NCI-H524 treated with DMSO at 0.1 percent for 48 hours (cell line): Measurements from ENCODE around the gene UQCC3.
A peak's percentile ranks its signal among the peaks of the same experiment; 100 is the strongest.
"Not testable (repeated sequence)": the region's sequence is repeated elsewhere in the genome, so short reads cannot be mapped to it uniquely, and the experiment has no call there.

Experiments
- DNase-seq: peaks from one replicate; lab custom pipeline; 2025; lab: John Stamatoyannopoulos, UW

UQCC3 gene, protein sequence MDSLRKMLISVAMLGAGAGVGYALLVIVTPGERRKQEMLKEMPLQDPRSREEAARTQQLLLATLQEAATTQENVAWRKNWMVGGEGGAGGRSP

DNA sequence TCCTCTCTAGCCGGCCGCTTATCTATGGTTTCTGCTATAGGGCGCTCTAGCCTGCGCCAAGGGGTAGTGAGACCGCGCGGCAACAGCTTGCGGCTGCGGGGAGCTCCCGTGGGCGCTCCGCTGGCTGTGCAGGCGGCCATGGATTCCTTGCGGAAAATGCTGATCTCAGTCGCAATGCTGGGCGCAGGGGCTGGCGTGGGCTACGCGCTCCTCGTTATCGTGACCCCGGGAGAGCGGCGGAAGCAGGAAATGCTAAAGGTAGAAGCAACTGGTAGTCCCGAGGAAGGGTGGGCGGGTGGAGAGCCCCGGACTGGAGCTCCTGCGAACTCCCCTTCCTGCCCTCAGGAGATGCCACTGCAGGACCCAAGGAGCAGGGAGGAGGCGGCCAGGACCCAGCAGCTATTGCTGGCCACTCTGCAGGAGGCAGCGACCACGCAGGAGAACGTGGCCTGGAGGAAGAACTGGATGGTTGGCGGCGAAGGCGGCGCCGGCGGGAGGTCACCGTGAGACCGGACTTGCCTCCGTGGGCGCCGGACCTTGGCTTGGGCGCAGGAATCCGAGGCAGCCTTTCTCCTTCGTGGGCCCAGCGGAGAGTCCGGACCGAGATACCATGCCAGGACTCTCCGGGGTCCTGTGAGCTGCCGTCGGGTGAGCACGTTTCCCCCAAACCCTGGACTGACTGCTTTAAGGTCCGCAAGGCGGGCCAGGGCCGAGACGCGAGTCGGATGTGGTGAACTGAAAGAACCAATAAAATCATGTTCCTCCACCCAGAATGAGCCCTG, at the start of gene UQCC3, which contains the start of gene LBHD1:
UQCC3 (plus strand) TSS at position 66 of the 782 bp plus-strand sequence; CDS start at position 139, 73 bp downstream.
LBHD1 (minus strand) TSS at position 660 of the 782 bp plus-strand sequence. CDS start 2,236 bp downstream, outside the sequence.
- peak; percentile 23 for DNase-seq

DNA sequence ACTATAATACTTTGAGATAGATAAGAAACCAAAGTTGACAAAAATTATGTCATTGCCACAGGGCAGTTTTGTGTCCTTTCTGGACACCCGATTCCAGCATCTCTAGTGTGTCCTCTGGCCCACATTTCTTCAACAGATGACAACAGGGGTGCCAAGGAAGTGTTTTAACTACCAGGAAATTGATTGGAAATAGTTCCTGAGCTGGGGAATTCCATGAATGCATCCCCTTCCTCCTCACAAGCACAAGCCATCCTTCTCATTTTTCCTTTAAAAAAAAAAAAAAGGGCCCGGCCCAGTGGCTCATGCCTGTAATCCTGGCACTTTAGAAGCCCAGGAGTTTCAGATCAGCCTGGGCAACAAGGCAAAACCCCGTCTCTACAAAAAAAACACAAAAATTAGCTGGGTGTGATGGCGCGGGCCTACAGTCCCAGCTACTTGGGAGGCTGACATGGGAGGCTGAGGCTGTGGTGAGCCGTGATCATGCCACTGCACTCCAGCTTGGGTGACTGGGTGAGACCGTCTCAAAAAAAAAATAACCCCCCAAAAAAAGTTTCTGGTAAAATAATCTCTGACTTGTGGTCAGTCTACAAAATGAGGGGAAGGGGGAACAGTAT, 48.9 kb upstream of the UQCC3 start:
- DNase-seq, result no peak

DNA sequence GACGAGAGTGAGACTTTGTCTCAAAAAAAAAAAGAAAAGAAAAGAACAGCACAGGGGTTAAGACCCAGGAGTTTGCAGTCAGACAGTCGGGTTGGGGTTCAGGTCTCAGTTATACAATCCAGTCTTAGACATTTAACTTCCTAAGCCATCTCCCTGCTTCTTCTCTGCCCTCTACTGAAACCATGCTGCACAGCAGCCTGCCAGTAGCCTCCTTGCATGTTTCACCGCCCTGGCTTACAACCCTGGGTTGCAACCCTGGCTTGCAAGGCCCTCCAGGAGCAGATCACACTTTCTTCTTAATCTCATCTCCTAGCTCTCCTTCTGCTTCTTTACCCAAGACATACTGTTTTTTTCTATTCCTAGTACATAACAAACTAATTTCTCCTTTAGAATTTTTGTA, 43.8 kb upstream of the UQCC3 start:
- DNase-seq, result no peak

DNA sequence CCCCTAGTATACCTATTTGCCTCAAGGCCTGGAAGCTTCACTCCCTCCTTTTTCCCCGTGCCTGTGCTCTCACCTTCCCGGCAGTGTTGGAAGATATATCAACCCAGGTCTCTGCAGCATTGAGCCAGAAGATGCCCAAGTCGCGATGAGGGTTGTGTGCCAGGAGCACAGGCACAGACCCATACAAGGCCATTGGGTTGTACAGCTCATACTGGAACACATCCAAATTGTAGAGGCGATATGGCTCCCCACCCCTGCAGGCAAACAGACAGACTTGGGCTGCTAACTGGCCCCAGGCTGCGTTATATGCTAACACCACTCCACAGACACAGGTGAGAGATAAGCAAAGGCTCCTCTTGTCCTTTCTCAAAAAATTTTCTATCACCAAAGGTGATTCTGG, 39.0 kb upstream of the UQCC3 start:
- DNase-seq, result no peak

DNA sequence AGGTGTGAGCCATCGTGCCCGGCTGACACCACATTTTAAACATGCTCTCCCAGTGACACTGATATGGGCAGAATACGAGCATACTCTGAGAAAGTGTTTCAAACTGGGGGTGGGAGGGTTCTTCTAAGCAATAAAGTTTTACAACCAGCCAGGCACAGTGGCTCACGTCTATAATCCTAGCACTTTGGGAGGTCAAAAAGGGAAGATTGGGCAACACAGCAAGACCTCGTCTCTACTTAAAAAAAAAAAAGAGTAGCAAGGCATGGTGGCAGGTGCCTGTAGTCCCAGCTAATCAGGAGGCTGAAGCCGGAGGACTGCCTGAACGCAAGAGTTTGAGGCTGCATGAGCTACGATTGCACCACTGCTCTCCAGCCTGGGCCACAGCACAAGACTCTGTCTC, 27.3 kb upstream of the UQCC3 start:
- no peak for DNase-seq

DNA sequence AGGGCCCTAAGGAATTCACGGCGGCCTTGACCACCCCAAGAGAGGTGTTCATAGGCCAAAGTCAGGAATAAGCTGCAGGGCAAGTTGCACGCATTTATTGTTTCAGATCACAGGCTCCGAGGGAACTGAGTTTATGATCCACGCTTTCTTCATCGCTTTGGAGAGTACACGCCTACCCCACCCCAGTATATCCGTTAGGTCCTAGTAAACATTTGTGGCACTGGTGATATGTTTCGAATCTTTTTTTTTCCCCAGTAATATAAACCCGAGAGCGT, 25.9 kb upstream of the UQCC3 start:
- no peak for DNase-seq

DNA sequence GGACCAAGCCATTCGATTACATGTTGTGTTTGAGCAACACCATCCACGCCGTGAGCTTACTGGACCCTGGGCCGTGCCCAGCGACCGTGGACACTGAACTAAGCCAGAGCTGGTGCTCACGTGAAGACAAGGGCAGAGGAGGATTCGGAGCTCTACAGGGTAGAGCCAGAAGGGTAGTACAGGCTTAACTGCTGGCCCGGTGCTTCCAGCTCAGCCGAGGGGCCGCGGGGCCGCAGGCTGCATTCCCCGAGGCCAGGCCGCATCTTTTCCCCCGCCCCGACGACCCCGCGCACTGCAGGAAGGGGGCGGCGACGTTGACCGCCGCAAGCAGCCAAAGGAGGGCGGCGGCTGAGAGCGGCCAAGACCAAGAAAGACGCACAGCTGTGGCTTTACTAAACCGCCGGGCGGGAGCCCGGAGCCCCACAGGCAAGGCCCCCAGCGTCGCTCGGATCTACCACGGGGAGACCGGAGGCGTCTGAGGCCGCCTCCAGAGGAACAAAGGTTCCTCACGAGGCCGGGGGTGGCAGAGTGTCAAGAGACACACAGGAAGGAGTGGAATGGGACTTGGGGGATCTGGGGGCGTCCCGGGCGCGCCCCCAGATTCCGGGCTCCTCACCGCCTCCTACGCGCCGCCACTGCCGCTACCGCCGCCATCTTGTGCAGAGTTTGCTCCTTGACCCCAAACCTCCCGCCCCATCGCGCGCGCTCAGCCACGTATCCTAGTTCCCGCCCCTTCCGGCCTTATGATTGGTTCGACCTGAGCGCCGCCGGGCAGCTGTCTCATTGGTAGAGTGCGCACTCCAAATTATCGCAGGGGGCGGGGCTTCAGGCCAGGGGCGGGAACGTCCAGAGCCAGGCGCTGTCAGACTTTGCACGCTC, 25.3 kb upstream of the UQCC3 start, which contains the start of gene GANAB:
GANAB (minus strand) TSS at position 668 of the 879 bp plus-strand sequence; CDS start at position 654, 14 bp downstream.
- DNase-seq, result peak; percentile 88

DNA sequence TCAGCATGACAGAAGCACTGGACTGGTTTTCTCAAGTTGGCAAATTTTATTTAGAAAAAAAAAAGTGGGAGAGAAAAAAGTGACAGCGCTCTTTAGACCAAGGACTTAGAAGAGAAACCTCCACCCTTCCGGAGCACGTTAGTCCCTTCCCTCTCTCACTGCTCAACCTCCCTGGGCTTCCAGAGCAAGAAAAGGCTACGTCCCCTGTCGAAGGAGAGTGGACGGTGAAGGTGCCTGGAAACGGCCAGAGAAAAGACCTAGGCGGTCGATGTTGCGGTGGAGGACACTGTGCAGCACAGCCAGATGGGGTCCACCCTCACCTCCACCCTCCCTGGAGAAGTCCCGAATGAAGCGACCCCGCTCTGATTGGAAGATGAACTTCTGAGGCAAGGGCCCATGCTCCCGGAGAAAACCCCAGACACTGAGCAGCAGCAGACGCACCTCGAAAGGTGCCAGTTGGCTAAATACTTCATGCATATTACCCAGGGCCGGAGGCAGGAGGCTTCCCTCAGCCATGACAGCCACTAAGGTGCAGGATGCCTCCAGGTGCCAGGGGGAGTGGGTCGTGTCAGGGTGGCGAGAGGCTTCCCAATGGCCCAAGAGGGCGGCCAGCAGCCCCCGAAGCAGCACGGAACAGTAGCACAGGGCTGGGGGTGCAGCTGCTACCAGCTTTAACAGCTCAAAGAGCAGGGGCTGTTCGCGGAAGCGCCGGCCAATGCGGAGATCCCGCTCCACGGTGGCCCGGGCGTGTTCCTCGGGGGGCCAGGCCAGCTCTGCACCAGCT, 24.5 kb upstream of the UQCC3 start:
- no peak for DNase-seq

DNA sequence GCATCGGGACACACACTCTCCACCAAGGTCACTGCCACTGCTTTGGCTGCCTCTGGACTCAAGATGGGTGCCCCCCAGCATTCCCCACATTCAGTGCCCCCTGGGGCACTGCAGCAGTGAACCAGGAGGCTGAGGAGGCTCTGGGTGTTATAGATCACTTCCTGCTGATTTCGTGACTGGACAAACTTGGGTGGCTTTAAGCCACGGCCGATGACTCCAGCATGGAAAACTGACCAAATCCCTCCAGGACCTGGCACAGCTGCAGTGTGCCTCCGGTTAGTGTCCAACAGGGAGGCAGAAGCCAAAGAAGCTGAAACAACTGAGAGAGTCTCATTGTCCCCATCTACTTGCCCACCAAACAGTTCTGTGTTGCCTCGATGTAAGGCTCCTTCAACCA, 23.9 kb upstream of the UQCC3 start:
- no peak for DNase-seq

DNA sequence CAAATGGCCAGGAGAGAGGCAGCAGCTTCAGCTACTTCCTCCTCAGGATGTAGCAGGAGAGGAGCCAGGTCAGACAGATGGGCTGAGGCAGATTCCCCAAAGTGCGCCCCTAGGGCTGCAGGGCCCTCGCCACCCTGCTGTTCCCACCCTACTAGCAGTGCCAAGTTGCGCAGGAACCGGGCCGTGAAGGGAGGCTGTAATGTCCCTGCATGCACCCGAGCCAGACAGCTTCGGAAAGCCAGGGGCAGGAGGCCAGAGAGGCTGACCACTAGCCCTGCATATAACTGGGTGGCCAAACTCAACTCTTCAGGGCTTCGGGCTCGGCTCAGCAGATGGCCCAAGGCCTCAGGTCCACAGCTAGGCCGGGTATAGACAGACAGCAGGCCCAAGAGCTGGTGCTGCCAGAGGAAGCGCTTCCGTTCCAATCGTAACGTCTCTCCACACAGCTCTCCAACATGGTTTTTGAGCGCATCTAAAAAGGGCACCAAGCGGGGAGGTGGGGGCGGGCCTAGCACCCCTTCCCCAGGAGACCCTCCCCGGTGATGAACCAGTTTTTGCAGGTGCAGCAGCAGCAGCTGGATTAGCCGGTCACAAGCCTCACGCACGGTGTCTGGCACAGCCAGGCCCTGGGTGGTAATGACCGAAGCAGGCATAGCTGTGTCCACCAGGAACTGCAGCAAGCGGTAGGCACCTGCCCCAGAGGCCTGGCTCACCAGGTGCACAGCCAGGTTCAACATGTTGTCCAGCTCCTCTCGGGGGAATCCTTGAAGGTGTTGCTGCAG, 23.1 kb upstream of the UQCC3 start:
- no peak for DNase-seq

DNA sequence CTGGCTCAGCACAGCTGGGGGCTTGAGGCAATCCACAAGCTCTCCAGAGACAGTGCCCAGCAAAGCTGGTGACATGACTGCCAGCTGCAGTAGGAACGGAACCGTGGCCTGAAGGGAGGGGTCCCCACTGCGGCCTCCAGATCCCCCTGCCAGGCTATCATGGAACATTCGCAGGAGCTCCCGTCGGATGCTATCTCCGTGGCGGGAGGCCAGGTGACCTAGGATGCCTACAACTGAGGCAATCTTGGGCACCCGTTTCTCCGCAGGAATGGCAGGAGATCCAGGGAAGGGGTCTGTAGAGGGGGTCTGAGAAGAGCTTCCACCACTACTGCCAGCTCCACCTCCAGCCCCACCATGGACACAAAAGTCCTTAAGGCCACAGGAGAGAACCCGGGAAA, 22.5 kb upstream of the UQCC3 start:
- no peak for DNase-seq

DNA sequence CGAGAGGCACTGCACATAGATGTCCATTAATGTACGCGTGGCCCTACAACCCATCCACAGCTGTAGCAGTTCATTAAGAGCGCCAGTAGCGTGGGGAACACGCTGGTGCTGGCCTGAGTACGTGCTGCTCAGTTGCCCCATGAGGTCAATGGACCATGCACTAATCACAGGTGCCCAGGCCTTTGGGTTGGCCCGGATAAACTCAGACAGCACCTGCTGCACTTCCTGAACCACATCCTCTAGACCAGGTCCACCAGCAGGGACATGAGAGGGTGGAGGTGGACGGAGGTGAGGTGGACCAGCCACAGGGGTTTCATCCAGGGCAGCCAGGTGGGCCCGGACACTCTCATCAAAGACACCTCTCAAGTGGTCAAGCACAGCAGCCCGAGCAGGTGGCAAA, 22.0 kb upstream of the UQCC3 start:
- DNase-seq, result no peak

DNA sequence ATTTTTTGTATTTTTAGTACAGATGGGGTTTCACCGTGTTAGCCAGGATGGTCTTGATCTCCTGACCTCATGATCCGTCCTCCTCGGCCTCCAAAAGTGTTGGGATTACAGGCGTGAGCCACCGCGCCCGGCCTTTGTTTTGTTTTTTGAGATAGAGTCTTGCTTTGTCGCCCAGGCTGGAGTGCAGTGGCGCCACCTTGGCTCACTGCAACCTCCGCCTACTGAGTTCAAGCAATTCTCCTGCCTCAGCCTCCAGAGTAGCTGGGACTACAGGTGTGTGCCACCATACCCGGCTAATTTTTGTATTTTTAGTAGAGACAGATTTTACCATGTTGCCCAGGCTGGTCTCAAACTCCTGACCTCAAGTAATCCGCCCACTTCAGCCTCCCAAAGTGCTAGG, 21.2 kb upstream of the UQCC3 start:
- DNase-seq, result not testable (repeated sequence)

DNA sequence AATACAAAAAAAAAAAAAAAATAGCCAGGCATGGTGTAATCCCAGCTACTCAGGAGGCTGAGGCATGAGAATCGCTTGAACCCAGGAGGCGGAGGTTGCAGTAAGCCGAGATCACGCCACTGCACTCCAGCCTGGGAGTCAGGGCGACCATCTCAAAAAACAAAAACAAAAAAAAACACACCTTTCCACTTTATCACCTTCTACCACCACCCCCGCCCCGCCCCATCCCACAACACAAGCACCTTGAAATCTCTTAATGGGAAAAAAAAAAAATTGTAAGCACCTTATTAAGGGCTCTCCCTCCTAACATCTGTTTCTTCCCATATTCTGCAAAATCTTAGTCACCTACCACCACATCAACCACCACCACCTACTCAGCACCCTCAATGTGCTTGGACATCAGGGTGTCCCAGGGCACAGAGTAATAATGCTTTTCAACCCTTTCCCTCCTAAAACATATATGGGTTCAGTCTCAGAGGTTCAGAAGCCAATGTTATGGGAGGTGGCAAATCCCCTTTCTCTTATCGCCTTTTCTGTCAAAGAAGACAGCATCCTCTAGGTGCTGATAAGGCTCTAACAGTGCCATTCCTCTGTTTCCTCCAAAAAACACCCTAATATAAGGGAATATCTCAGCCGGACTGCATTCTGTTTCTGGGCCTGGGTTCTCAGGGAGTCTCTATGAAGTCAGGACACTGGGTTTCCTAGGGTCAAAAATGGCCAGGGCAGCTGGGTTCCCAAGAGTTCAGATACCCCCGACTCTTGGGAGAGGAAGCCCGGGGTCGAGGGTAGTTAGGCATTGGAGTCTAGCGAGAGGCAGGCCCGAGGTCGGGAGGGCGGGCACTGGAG, 19.1 kb upstream of the UQCC3 start:
- no peak for DNase-seq

DNA sequence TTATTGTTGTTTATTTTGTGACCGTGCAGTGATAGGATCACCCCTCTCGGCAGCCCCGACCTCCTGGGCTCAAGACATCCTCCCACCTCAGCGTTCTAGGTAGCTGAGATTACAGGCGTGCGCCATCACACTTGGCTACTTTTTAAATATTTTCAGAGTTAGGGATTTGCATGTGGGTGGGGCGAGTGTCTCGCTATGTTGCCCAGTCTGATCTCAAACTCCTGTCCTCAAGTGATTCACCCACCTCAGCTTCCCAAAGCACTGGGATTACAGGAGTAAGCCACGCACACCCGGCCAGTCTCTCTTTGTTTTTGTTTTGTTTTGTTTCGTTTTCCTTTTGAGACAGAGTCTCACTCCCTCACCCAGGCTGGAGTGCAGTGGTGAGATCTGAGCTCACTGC, 17.2 kb upstream of the UQCC3 start:
- DNase-seq, result no peak

DNA sequence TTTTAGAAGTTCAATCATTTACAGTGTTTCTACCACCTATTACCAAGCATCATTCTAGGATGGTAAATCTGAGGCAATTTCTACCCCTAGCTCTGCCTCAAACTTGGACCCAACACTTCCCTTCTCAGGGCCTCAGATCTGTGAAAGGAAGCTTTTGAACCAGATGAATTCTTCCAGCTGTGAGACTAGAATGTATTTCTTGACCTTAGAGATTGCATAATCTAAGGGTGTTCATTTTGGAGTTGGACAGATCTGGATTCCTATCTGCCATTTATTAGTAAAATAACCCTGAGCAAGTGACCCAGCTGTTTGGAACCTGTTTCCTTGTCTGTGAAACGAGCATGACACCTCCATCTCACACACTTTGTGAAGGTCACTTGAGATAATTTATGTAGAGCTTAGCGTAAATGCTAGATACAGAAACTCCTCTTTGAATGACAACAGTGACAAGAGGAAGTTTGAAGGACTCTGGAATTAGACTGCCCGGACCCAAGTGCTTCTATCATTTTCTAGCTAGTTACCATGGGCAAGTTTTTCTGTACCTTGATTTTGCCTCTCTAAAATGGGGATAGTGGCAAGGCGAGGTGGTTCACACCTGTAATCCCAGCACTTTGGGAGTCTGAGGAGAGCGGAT, 14.6 kb upstream of the UQCC3 start:
- no peak for DNase-seq

DNA sequence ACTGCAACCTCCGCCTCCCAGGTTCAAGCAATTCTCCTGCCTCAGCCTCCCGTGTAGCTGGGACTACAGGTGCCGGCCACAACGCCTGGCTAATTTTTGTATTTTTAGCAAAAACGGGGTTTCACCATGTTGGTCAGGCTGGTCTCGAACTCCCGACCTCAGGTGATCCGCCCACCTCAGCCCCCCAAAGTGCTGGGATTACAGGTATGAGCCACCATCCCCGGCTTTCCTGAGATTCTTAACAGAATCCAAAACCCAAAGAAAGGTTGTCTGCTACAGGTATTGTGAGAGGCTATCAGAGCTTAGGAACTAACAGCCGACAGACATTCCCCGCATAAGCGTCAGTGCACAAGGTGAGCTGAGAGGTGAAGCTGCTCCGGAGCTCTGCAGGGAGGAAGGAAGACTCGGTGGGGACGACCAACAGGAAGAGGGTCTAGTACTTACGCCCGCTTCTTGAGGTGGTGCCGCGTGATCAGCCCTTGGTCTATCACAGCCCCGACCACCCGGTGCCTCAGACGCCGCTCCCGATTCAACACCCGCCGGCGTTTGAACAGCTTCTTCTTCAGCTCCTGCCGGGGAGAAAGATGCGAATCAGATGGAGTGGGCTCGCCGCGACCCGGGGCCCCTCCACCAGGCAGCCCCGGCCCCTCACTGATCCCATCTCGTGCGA, 6.9 kb upstream of the UQCC3 start:
- no peak for DNase-seq

DNA sequence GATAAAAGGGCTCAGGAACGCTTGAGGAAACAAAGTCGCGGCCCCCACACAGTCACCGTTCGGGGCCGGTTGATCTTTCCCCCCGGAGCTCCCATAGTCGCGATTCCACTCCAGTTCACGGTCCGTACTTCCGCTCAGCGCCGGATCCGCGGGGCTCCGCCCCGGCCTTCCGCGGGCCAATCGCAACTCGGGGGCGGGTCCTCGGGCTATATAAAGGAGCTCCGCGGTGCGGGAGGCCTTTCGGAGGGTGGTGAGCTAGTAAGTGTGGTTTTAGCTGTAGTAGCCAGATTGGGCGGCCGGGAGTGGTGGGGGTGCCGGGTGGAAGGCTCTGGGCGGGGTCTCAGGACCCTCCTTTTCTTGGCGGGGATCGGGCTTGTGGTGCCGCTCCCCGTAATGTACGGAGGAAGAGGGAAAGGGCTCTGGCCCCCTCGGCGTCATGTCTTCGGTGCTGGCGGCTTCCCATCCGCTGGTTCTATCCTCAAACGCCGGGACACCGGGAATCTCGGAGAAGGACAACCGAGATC, 6.3 kb upstream of the UQCC3 start, which contains the start of the genes C11orf98 and CSKMT:
C11orf98 (minus strand) TSS at position 136 of the 524 bp plus-strand sequence; CDS start at position 95, 41 bp downstream.
CSKMT (plus strand) TSS at position 238 of the 524 bp plus-strand sequence. CDS start 568 bp downstream, outside the sequence.
- peak; percentile 64 for DNase-seq
